Prostate gland (tissue), 2 donors: Measurements from ENCODE around the gene MYH15.

Source experiments
- CTCF ChIP-seq, 4 experiments: fragments of 200-600 bp in 2 of 4; fragments of 450-650 bp in 2 of 4; sonication (generic) in 2 of 4; IDR thresholded peaks; 1 replicate in 3 of 4; 2 replicates in 1 of 4; pipeline ENCODE4 v1.5.1; 2016 to 2019; ENCODE audit warnings: antibody characterized with exemption in 4 of 4, mild to moderate bottlenecking in 2 of 4, moderate library complexity in 2 of 4
- POLR2A ChIP-seq: fragments of 450-650 bp; IDR thresholded peaks from one replicate; pipeline ENCODE4 v1.6.1; 2016; ENCODE audit warnings: antibody characterized with exemption, mild to moderate bottlenecking

DNA sequence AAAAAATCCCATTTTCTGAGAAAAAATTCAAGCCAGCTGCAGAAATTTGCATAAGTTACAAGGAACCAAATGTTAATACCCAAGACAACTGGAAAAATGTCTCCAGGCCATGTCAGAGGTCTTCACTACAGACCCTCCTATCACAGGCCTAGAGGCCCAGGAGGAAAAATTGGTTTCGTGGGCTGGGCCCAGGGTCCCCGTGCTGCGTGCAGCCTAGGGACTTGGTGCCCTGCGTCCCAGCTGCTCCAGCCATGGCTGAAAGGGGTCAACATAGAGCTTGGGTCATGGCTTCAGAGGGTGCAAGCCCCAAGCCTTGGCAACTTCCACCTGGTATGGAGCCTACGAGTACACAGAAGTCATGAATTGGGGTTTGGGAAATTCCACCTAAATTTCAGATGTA is 78.0 kb downstream of the MYH15 start:
- TF ChIP-seq CTCF (IDR thresholded peaks at IDR 0.05) (no peak), POLR2A (no peak)
